HG02938 (cell line): ENCODE data around the gene RNF40.

Experiments
- ATAC-seq: cut with Tn5 transposase; IDR thresholded peaks from one replicate; pipeline ENCODE4 v1.9.1; 2021; ENCODE audit warnings: mild to moderate bottlenecking, moderate library complexity; ENCODE audit not compliant: unreplicated experiment

The RNF40 gene

DNA sequence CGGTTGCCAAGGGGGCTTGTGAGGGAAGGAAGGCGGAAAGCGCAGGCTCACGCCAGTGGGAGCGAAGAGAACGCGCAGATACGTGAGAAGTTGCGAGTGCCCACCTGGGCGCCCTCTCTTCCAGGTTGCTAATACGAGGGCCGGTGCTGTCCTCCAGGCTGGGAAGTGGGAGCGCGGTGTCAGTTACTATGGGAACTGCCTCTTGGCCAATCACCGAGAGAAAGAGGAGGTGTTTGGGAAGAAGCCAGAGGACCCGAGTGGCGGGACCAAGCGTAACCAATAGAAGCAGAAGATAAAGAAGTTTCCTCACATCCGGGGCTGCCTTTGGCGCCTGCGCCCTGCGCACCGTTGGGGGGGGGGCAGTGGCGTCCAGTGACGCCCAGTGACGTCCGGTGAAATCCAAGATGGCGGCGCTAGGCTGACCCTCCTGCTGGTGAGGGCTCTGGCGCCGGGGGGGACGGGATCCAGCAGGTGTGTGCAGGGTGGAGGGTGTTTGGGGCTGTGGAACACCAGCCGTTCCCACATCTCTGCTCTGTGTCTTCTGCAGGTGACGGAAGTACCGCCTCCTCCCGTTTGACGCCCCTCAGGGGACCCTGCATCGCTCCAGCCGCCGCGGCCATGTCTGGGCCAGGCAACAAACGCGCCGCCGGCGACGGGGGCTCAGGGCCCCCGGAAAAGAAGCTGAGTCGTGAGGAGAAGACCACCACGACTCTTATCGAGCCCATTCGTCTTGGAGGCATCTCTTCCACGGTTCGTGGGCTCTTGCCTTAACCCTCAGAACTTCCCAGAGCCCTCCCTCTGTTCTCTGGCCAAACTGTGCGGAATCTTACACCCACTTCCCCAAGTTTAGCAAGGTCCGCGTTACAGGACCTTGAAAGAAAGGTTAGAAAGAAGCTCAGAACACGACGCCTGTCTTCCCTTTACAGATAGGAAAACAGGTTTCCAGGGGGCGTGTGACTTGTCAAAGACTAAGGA, at the start of gene RNF40, which contains the start of gene CFAP119:
Gene RNF40 (plus strand): TSS at position 395 of the 975 bp plus-strand sequence. CDS start 224 bp downstream, at position 619.
Gene CFAP119 (minus strand): TSS at position 135 of the 975 bp plus-strand sequence. CDS start 314 bp downstream, outside the sequence.
- ATAC-seq, result peak; percentile 87

DNA sequence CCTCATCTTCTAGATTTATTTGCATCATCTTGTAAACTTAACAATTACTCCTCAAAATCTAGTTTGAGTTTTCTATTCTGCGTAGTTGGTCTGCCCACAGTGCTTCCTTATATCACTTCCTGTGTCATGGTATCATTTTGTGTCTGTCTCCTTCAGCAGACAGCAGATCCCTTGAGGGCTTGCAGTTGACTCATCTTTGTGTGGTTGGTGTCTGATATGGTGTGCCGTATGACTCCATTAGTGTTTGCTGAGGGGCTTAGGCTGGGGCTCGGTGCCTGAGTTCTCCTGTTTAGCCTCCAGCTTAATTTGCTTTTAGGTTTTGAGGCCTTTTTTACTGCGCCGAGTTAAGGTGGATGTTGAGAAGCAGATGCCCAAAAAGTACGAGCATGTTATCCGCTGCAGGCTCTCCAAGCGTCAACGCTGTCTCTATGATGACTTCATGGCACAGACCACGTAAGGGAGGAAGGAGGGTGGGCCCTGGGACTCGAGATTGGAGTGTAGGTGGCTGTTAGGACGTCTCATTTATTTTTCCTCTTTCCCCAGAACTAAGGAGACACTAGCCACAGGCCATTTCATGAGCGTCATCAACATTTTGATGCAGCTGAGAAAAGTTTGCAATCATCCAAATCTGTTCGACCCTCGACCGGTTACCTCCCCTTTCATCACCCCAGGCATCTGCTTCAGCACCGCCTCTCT, 46.2 kb upstream of the RNF40 start:
- no peak for ATAC-seq

DNA sequence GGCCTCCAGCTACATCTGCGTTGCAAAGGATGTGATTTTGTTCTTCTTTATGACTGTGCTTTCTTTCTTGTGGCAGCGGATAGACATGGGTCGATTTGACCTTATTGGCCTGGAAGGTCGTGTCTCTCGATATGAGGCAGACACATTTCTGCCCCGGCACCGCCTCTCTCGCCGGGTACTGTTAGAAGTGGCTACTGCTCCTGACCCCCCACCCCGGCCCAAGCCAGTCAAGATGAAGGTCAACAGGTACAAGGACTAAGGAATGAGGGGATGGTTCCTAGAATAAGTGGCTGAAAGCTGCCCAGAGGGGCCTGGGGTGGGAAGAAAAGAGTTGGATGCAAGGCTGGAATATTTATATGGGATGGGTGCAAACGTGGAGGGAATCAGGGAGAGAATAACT, 42.0 kb upstream of the RNF40 start:
- ATAC-seq, result no peak

DNA sequence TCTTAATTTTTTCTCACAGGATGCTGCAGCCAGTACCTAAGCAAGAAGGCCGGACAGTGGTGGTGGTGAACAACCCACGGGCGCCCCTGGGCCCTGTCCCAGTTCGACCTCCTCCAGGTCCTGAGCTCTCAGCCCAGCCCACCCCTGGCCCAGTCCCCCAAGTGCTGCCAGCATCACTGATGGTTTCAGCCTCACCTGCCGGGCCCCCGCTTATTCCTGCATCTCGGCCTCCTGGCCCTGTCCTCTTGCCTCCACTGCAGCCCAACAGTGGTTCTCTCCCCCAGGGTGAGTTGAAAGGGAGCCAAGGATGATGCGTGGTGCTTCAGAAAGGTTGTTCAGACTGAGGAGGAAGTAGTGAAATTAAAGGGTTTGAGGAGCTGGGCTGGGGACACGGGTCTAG, 41.4 kb upstream of the RNF40 start:
- no peak for ATAC-seq

DNA sequence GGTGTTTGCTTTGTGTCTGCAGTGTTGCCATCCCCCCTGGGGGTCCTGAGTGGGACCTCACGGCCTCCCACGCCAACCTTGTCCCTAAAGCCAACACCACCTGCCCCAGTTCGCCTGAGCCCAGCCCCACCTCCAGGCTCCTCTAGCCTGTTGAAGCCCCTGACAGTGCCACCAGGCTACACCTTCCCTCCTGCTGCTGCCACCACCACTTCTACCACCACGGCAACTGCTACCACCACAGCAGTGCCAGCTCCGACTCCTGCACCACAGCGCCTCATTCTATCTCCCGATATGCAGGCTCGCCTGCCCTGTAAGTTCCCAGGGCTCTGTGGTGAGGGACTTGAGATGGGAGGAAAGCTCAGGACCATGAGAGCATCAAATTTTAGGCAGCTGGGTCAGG, 41.0 kb upstream of the RNF40 start:
- no peak for ATAC-seq

DNA sequence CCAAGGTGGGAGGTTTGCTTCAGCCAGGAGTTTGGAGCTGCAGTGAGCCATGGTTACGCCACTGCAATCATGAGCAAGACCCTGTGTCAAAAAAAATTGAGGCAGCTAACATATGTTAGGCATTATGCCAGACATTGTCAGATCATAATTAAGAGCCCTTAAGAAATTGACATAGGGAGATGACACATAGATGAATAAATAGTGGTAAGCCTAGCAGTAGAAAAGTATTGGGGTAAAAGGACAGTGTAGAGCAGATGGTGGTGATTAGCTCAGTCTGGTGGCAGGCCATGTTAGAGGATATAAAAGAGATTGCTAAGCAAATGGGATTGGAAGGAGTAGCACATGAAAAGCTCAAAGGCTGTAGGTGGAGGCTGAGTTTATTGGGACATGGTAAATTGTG, 40.5 kb upstream of the RNF40 start:
- ATAC-seq, result no peak

DNA sequence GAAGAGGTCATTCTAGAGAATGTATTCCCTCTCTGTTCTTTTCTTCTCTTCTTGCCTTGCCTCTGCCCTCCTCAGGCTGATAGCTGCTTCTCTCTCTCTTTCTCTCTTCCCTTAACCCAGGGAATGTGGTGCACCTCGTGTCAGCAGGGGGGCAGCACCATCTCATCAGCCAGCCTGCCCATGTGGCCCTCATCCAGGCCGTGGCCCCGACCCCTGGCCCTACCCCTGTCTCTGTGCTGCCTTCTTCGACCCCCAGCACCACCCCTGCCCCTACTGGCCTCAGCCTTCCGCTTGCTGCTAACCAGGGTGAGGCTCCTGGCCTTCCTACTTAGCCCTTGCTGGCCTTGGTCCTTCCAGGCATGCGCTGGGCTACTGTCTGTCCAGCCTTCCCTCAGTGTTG, 39.7 kb upstream of the RNF40 start:
- ATAC-seq, result no peak

DNA sequence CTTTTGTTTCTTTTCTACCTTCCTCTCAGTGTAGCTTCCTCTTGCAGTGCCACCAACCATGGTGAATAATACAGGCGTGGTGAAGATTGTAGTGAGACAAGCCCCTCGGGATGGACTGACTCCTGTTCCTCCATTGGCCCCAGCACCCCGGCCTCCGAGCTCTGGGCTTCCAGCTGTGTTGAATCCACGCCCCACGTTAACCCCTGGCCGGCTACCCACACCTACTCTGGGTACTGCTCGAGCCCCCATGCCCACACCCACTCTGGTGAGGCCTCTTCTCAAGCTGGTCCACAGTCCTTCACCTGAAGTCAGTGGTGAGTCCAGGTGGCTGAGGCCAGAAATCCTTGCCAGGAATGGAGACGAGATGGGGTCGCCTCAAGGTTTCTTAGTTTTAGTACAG, 39.2 kb upstream of the RNF40 start:
- ATAC-seq, result no peak

DNA sequence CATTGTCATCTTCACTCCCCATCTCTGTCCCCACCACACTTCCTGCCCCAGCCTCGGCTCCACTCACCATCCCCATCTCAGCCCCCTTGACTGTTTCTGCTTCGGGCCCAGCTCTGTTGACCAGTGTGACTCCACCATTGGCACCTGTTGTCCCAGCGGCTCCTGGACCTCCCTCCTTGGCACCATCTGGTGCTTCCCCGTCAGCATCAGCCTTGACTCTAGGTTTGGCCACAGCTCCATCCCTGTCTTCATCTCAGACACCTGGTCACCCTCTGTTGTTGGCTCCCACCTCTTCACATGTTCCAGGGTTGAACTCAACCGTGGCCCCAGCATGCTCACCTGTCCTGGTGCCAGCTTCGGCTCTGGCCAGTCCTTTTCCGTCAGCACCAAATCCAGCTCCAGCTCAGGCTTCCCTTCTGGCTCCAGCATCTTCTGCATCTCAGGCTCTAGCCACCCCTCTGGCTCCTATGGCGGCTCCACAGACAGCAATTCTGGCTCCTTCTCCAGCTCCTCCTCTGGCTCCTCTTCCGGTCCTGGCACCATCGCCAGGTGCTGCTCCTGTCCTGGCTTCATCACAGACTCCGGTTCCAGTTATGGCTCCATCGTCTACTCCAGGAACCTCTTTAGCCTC, 38.3 kb upstream of the RNF40 start:
- ATAC-seq, result no peak

DNA sequence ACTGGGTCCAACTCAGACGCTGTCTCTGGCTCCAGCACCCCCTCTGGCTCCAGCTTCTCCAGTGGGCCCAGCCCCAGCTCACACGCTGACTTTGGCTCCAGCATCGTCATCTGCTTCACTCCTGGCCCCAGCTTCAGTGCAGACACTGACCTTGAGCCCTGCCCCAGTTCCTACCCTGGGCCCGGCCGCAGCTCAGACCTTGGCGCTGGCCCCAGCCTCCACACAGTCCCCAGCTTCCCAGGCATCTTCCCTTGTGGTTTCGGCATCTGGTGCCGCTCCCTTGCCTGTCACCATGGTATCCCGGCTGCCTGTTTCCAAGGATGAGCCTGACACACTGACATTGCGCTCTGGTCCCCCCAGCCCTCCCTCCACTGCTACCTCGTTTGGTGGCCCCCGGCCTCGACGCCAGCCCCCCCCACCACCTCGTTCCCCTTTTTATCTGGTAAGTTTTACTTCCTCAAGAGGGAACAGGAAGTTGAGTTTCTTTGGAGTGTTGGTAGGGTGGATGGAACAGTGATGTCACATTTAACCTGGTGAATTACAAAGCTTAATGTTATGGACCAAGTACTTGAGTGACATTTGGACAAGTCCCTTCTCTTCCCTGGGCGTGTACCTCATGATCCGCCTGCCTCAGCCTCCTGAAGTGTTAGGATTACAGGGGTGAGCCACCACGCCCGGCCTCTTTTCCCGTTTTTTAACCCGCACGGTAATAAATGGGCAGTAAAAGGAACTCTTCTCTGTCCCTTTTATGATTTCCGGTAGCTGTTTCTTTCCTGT, 37.3 kb upstream of the RNF40 start:
- ATAC-seq, result no peak

DNA sequence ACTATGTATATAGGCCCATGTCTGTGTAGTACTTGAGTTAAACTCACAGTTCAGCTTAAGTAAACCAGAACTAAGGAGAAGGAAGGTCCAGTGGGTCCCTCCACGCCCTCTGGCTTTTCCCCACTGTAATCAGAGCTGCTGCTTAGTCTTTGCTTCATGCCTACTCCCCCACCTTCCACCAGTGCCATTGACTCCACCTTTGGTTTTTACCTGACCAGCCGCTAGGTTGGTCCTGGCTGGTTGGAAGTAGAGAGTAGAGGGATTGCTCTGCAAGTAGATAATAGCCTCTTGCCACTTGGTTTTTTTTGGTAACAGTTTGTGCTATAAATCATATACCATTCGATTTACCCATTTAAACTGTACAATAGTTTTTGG, 36.7 kb upstream of the RNF40 start:
- no peak for ATAC-seq

DNA sequence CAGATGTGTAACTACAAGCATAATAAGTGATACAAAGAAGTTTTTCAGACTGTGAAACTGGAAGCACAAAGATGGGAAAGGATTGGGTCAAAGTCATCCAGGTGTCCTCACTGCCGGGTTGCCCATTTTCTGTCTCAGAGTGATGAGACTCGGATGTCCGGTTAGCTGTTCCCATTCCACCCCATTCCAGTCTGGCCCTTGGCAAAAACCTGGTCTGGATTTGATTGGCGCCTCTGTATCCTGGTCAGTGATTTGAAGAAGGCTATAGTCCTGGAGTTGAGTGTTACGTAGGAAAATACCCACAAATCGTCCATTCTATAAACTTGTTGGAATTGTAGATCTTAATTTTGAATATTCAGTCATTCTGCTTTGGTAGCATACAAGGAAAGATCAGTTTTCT, 33.8 kb upstream of the RNF40 start:
- ATAC-seq, result no peak

DNA sequence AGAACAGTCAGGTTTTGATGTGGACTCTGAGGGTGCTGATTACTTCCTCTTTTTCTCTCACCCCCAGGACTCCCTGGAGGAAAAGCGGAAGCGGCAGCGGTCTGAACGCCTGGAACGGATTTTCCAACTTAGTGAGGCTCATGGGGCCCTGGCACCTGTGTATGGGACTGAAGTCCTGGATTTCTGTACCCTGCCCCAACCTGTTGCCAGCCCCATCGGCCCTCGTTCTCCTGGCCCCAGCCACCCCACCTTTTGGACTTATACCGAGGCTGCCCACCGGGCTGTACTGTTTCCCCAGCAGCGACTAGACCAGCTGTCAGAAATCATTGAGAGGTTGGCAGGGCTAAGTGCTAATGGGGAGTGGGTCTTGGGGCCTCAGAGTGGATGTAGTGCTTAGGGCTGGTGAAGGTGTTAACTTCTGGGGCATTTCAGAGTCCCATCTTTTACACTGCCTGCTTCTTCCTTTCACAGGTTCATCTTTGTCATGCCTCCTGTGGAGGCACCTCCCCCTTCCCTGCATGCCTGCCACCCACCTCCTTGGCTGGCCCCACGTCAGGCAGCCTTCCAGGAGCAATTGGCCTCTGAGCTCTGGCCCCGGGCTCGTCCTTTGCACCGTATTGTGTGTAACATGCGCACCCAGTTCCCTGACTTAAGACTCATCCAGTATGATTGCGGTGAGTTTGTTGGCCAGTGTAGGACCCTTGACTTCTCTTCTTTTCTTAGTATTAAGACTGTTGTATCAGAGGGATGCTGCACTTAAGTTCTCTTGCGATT, 33.0 kb upstream of the RNF40 start:
- ATAC-seq, result no peak

DNA sequence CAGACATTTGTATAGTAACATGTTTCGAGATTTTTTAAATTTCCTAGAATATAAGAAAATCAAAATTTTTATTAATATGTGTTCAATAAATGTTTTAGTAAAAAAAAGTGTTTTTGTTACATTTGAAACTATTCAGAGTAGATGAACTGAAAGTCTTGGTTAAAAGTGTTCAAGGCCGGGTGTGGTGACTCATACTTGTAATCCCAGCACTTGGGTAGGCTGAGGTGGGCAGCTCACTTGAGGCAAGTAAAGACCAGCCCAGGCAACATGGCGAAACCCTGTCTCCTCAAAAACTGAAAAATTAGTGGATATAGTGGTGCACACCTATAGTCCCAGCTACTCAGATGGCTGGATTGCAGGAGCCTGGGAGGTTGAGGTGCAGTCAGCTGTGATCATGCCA, 30.7 kb upstream of the RNF40 start:
- no peak for ATAC-seq

DNA sequence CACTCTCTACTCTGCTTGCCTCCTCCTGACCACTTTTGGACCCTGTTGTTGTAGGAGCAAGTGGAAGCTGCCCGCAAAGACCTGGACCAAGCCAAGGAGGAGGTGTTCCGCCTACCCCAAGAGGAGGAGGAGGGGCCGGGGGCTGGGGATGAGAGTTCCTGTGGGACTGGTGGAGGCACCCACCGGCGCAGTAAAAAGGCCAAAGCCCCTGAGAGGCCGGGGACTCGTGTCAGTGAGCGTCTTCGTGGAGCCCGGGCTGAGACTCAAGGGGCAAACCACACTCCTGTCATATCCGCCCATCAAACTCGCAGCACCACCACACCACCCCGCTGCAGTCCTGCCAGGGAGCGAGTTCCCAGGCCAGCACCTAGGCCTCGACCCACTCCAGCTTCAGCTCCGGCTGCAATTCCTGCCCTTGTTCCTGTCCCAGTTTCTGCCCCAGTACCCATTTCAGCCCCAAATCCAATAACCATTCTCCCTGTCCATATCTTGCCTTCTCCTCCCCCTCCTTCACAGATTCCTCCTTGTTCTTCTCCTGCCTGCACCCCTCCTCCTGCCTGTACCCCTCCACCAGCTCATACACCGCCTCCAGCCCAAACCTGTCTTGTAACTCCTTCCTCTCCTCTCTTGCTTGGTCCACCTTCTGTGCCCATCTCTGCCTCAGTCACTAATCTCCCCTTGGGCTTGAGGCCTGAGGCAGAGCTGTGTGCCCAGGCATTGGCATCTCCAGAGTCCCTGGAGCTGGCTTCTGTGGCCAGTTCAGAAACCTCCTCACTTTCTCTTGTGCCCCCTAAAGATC, 24.9 kb upstream of the RNF40 start:
- ATAC-seq, result no peak

DNA sequence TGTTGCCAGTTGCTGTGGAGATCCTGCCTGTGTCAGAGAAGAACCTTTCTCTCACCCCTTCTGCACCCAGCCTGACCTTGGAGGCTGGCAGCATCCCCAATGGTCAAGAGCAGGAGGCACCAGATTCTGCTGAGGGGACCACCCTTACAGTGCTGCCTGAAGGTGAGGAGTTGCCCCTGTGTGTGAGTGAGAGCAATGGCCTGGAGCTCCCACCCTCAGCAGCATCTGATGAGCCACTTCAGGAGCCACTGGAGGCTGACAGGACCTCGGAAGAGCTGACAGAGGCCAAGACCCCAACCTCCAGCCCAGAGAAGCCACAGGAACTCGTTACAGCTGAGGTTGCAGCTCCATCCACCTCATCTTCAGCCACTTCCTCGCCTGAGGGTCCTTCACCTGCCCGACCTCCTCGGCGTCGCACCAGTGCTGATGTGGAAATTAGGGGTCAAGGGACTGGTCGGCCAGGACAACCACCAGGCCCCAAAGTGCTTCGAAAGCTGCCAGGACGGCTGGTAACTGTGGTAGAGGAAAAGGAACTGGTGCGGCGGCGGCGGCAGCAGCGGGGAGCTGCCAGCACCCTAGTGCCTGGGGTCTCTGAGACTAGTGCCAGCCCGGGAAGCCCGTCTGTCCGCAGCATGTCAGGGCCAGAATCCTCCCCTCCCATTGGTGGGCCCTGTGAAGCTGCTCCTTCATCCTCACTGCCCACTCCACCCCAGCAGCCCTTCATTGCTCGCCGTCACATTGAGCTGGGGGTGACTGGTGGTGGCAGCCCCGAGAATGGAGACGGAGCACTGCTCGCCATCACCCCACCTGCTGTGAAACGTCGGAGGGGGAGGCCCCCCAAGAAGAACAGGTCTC, 24.1 kb upstream of the RNF40 start:
- ATAC-seq, result no peak

DNA sequence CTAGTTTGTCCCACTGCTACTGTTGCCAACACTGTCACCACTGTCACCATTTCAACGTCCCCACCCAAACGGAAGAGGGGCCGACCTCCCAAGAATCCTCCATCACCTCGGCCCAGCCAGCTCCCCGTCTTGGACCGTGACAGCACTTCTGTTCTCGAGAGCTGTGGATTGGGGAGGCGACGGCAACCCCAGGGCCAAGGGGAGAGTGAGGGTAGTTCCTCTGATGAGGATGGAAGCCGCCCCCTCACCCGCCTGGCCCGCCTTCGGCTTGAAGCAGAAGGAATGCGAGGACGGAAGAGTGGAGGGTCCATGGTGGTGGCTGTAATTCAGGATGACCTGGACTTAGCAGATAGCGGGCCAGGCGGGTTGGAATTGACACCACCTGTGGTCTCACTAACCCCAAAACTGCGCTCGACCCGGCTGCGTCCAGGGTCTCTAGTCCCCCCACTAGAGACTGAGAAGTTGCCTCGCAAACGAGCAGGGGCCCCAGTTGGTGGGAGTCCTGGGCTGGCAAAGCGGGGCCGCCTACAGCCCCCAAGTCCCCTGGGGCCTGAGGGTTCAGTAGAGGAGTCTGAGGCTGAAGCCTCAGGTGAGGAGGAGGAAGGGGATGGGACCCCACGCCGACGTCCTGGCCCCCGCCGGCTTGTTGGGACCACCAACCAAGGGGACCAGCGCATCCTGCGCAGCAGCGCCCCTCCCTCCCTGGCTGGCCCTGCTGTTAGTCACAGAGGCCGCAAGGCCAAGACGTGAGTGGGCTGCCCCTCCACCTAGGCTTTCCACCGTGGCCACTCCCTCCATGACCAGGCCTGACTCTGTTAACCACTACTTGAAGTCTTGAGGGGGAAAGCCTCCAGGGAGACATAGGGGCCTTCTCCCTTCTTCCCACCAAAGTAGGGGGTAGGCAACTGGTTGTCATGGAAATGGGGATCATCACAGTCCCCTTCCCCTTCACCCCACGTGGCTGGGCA, 22.9 kb upstream of the RNF40 start:
- ATAC-seq, result no peak
